Measurements from ENCODE around the gene RBMS1.
"Not testable (repeated sequence)": the region's sequence is repeated elsewhere in the genome, so short reads cannot be mapped to it uniquely, and the experiment has no call there.

RBMS1 gene

GRCh38 chr2:160376576-160376975 lies 117.0 kb downstream of the RBMS1 start:
- DNase-seq: no peak

- no peak for DNase-seq
Observed at GRCh38 chr2:160375802-160376469, 117.7 kb downstream of the RBMS1 start.

- DNase-seq: no peak
Observed at GRCh38 chr2:160375037-160375436, 118.6 kb downstream of the RBMS1 start.

- DNase-seq: no peak
Observed at GRCh38 chr2:160373666-160374065, 119.9 kb downstream of the RBMS1 start.

- DNase-seq: no peak
Observed at GRCh38 chr2:160373263-160373662, 120.3 kb downstream of the RBMS1 start.

GRCh38 chr2:160372585-160372984 lies 121.0 kb downstream of the RBMS1 start:
- DNase-seq: no peak

- no peak for DNase-seq
Observed at GRCh38 chr2:160372010-160372356, 121.6 kb downstream of the RBMS1 start.

GRCh38 chr2:160371251-160372009 lies 122.2 kb downstream of the RBMS1 start:
- no peak for DNase-seq

GRCh38 chr2:160368988-160369930 lies 124.3 kb downstream of the RBMS1 start:
- DNase-seq: no peak

- peak in 1 of 2 donors; percentile 15 for DNase-seq
Observed at GRCh38 chr2:160367887-160368286, 125.7 kb downstream of the RBMS1 start.

- DNase-seq: not testable (repeated sequence)
Observed at GRCh38 chr2:160367139-160367538, 126.5 kb downstream of the RBMS1 start.

GRCh38 chr2:160366474-160366873 lies 127.1 kb downstream of the RBMS1 start:
- DNase-seq: no peak

GRCh38 chr2:160365716-160366367 lies 127.8 kb downstream of the RBMS1 start:
- no peak for DNase-seq

GRCh38 chr2:160364364-160364763 lies 129.2 kb downstream of the RBMS1 start:
- no peak for DNase-seq

- DNase-seq: no peak
Observed at GRCh38 chr2:160363961-160364360, 129.6 kb downstream of the RBMS1 start.

- no peak for DNase-seq
Observed at GRCh38 chr2:160363055-160363454, 130.6 kb downstream of the RBMS1 start.

GRCh38 chr2:160362541-160362940 lies 131.1 kb downstream of the RBMS1 start:
- no peak for DNase-seq

GRCh38 chr2:160362018-160362417 lies 131.6 kb downstream of the RBMS1 start:
- no peak for DNase-seq

GRCh38 chr2:160360089-160360757 lies 133.4 kb downstream of the RBMS1 start:
- DNase-seq: no peak

GRCh38 chr2:160358046-160358445 lies 135.6 kb downstream of the RBMS1 start:
- no peak for DNase-seq

- DNase-seq: no peak
Observed at GRCh38 chr2:160356485-160356884, 137.1 kb downstream of the RBMS1 start.

GRCh38 chr2:160355080-160355479 lies 138.5 kb downstream of the RBMS1 start:
- DNase-seq: no peak
